RWPE2 (cell line): ENCODE results near the gene FUBP3.

Source experiments
- ATAC-seq: fragments of 200-7000 bp; cut with Tn5 transposase; 3 replicates; pipeline ENCODE4 v1.9.1; 2021; ENCODE audit warnings: low read depth
- DNase-seq: peaks from one replicate; pipeline ENCODE4 v3.0.0-alpha.2; 2020; ENCODE audit warnings: low spot score
- H3K27ac ChIP-seq: fragments of 450-650 bp; 2 replicates; pipeline ENCODE4 v1.5.1; 2017; ENCODE audit warnings: mild to moderate bottlenecking; ENCODE audit not compliant: poor library complexity, severe bottlenecking
- H3K27me3 ChIP-seq: fragments of 250-450 bp; sonication (Bioruptor Pico); 2 replicates; pipeline ENCODE4 v1.5.1; 2021; ENCODE audit warnings: mild to moderate bottlenecking, moderate library complexity; ENCODE audit not compliant: insufficient read depth, poor library complexity, severe bottlenecking
- H3K36me3 ChIP-seq: fragments of 250-450 bp; sonication (Bioruptor Pico); 2 replicates; pipeline ENCODE4 v1.5.1; 2020; ENCODE audit warnings: low read depth, mild to moderate bottlenecking, moderate library complexity
- H3K4me1 ChIP-seq: fragments of 250-450 bp; sonication (Bioruptor Pico); 2 replicates; pipeline ENCODE4 v1.5.1; 2021; ENCODE audit warnings: mild to moderate bottlenecking, moderate library complexity; ENCODE audit not compliant: insufficient read depth, poor library complexity, severe bottlenecking
- H3K4me3 ChIP-seq: fragments of 250-450 bp; sonication (Bioruptor Pico); 2 replicates; pipeline ENCODE4 v1.5.1; 2021; ENCODE audit warnings: mild to moderate bottlenecking, moderate library complexity; ENCODE audit not compliant: severe bottlenecking
- H3K9me3 ChIP-seq: fragments of 250-450 bp; sonication (Bioruptor Pico); 2 replicates; pipeline ENCODE4 v1.5.1; 2021; ENCODE audit warnings: mild to moderate bottlenecking, moderate library complexity; ENCODE audit not compliant: severe bottlenecking
- CTCF ChIP-seq: fragments of 450-650 bp; IDR thresholded peaks from one replicate; pipeline ENCODE4 v1.5.1; 2017; ENCODE audit warnings: mild to moderate bottlenecking, moderate library complexity; ENCODE audit not compliant: poor library complexity, severe bottlenecking

The FUBP3 gene

GRCh38 chr9:130659699-130660248 is 80.4 kb downstream of the FUBP3 start:
- H3K36me3 ChIP-seq = no peaks in the 10 kb centered on the region
- DNase-seq = no peak
- H3K4me1 ChIP-seq = no peaks in the 10 kb centered on the region
- no peak for ATAC-seq
- H3K27me3 ChIP-seq = peaks cover 94% of the 10 kb centered on the region
- TF ChIP-seq CTCF = no peak
- H3K27ac ChIP-seq = no peak overlapping the region
- peaks cover 5% of the 10 kb centered on the region for H3K9me3 ChIP-seq
- no peak overlapping the region for H3K4me3 ChIP-seq

- no peak for TF ChIP-seq CTCF
- Histone ChIP-seq H3K4me1 (no peaks in the 10 kb centered on the region), H3K9me3 (peaks cover 5% of the 10 kb centered on the region), H3K4me3 (peak overlapping the region; percentile 8), H3K27ac (no peak overlapping the region), H3K36me3 (no peaks in the 10 kb centered on the region), H3K27me3 (peaks cover 97% of the 10 kb centered on the region)
- ATAC-seq = no peak
- no peak for DNase-seq
Measured at GRCh38 chr9:130660326-130660682, 80.9 kb downstream of the FUBP3 start.

GRCh38 chr9:130660683-130661450 is 81.5 kb downstream of the FUBP3 start:
- ATAC-seq = peak; percentile 18; the same call in 2 of the 3 replicates
- Histone ChIP-seq H3K4me3 (peak overlapping the region; percentile 8), H3K27ac (no peak overlapping the region), H3K27me3 (peaks cover 98% of the 10 kb centered on the region), H3K9me3 (peaks cover 5% of the 10 kb centered on the region), H3K4me1 (no peaks in the 10 kb centered on the region), H3K36me3 (no peaks in the 10 kb centered on the region)
- peak; percentile 46 for DNase-seq
- no peak for TF ChIP-seq CTCF

GRCh38 chr9:130661451-130662098 is 82.2 kb downstream of the FUBP3 start:
- Histone ChIP-seq H3K27ac (no peak overlapping the region), H3K27me3 (peaks cover 100% of the 10 kb centered on the region), H3K9me3 (peaks cover 5% of the 10 kb centered on the region), H3K4me3 (no peak overlapping the region), H3K36me3 (no peaks in the 10 kb centered on the region), H3K4me1 (no peaks in the 10 kb centered on the region)
- ATAC-seq (no peak), DNase-seq (peak; percentile 47)
- no peak for TF ChIP-seq CTCF
